Lower lobe of right lung (tissue), 2 donors: ENCODE data around the gene OR6A2. TPM values are rescaled to one million over a fixed set of nuclear protein-coding genes. Genes with fewer than 3 reads are reported as not detected.

Experiments
- ATAC-seq, 2 donors: fragments of 200-7000 bp; cut with Tn5 transposase; one replicate each; pipeline ENCODE4 v1.9.1; 2020 to 2022; ENCODE audit warnings: mild to moderate bottlenecking in 2 of 2, moderate library complexity in 2 of 2
- DNase-seq: peaks from one replicate; pipeline ENCODE4 v3.0.0-alpha.2; 2020
- H3K27ac ChIP-seq: fragments of 200-600 bp; one replicate; pipeline ENCODE4 v1.8.0; 2022
- H3K27me3 ChIP-seq: fragments of 200-600 bp; one replicate; pipeline ENCODE4 v1.8.0; 2022; ENCODE audit warnings: low read depth
- H3K36me3 ChIP-seq: fragments of 200-600 bp; one replicate; pipeline ENCODE4 v1.8.0; 2022; ENCODE audit warnings: mild to moderate bottlenecking
- H3K4me1 ChIP-seq: fragments of 200-600 bp; one replicate; pipeline ENCODE4 v1.8.0; 2022
- H3K4me3 ChIP-seq: fragments of 200-600 bp; one replicate; pipeline ENCODE4 v1.8.0; 2022; ENCODE audit warnings: mild to moderate bottlenecking
- H3K9me3 ChIP-seq: fragments of 200-600 bp; one replicate; pipeline ENCODE4 v1.8.0; 2022
- CTCF ChIP-seq: fragments of 200-600 bp; IDR thresholded peaks from one replicate; pipeline ENCODE4 v1.8.0; 2022; ENCODE audit warnings: antibody characterized with exemption, mild to moderate bottlenecking
- intact Hi-C: fragments of 100-400 bp; cut with DNase I; formaldehyde crosslinking; loops from one replicate; pipeline ENCODE4 v1.11.0; 2022
- total RNA-seq: library from RNA; stranded (reverse); fragmentation: NEBNext Ultra II Directional; extraction: Animal tissue kit (Norgen Biotek cat#: 25700); gene quantifications from one replicate; pipeline ENCODE4 v1.2.1, GENCODE V29; 2021
- donor health status: DM: no; HTN: yes; CAD: no; lungs with severe emphysema.

Gene OR6A2
- total RNA-seq, 1 donor from 2014 or later = 0.18 TPM

DNA sequence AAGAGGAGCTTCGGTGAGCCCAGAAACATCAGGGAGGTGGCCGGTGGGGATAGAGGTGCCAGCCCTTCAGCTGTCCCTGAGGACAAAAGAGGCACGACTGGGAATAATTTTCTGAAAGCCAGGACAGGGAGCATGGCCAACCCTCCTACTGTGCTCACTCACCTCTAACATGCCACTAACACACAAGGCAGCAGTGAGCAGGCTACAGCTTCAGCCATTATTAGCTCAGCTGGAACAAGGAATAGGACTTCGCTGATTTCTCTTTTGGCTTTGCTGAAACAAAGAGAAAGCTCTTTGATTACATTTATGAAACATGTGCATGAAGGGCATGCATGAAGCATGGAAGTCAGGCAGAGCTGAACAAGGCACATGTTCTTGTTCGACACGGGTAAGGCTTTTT, 33.9 kb upstream of the OR6A2 start:
- intact Hi-C loops = no loop called here
- no peak for DNase-seq
- H3K36me3 ChIP-seq = no peaks in the 10 kb centered on the region
- no peak for TF ChIP-seq CTCF
- H3K4me3 ChIP-seq = no peak overlapping the region
- no peak overlapping the region for H3K27ac ChIP-seq
- no peaks in the 10 kb centered on the region for H3K9me3 ChIP-seq
- H3K27me3 ChIP-seq = no peaks in the 10 kb centered on the region
- no peaks in the 10 kb centered on the region for H3K4me1 ChIP-seq
- no peak for ATAC-seq

GRCh38 chr11:6828103-6828502, 28.6 kb upstream of the OR6A2 start:
- H3K9me3 ChIP-seq = no peaks in the 10 kb centered on the region
- H3K4me3 ChIP-seq = no peak overlapping the region
- DNase-seq = no peak
- no peak overlapping the region for H3K27ac ChIP-seq
- intact Hi-C loops = no loop called here
- ATAC-seq = no peak
- no peaks in the 10 kb centered on the region for H3K4me1 ChIP-seq
- TF ChIP-seq CTCF = no peak
- H3K27me3 ChIP-seq = no peaks in the 10 kb centered on the region
- H3K36me3 ChIP-seq = no peaks in the 10 kb centered on the region

DNA sequence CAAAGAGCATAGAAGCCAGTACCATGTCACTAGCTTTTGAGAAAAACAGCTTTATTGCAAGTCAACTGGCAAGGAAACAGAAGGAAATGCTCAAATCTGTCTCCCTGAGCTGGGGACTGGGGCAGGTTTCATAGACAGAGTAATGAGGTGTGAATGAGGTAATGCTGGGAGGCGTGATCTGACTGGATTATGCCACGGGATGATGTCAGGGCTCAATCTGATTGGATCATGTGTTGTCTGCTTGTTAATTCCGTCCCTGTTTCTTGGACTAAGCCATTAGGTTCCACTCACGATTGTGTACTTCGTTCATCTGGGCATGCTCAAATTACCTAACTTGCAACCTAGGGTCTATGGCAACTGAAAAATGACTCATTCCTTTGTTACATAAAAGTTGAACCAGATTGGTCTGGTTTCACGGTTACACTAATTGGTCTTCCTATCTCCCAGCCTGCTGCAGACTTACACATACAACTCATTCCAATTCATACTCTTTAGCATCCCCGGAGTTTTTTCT, 25.8 kb upstream of the OR6A2 start:
- intact Hi-C loops = no loop called here
- no peak for ATAC-seq
- no peak for TF ChIP-seq CTCF
- Histone ChIP-seq H3K27me3 (no peaks in the 10 kb centered on the region), H3K27ac (no peak overlapping the region), H3K4me3 (no peak overlapping the region), H3K4me1 (no peaks in the 10 kb centered on the region), H3K9me3 (peaks cover 3% of the 10 kb centered on the region), H3K36me3 (no peaks in the 10 kb centered on the region)
- no peak for DNase-seq

- DNase-seq (no peak), ATAC-seq (no peak)
- no peaks in the 10 kb centered on the region for H3K27me3 ChIP-seq
- H3K36me3 ChIP-seq = no peaks in the 10 kb centered on the region
- intact Hi-C loops = no loop called here
- H3K27ac ChIP-seq = no peak overlapping the region
- H3K9me3 ChIP-seq = peaks cover 8% of the 10 kb centered on the region
- no peaks in the 10 kb centered on the region for H3K4me1 ChIP-seq
- no peak for TF ChIP-seq CTCF
- no peak overlapping the region for H3K4me3 ChIP-seq
These were observed 24.8 kb upstream of the OR6A2 start for GRCh38 chr11:6824136-6824823.

DNA sequence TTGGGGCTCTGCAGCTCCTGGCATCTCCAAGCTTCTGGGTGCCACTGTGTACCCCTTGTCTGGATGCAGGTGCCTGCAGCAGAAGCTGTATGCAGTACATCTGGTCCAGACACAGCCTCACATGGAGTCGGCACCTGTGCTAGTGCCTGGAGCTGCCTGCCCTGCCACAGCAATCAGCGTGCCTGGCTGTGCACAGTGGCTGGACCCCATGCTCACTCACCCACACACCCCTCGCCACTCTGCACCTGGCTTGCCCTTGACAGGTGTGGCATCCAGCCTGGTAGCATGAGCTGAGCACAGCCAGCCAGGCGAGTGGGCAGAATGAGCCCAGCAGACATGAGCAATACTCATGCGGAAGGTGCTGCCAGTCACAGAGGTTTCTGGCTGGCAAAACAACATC, 19.5 kb upstream of the OR6A2 start:
- no peak for DNase-seq
- Histone ChIP-seq H3K27me3 (no peaks in the 10 kb centered on the region), H3K4me3 (no peak overlapping the region), H3K4me1 (no peaks in the 10 kb centered on the region), H3K9me3 (peaks cover 8% of the 10 kb centered on the region), H3K27ac (no peak overlapping the region), H3K36me3 (no peaks in the 10 kb centered on the region)
- no peak for ATAC-seq
- TF ChIP-seq CTCF = no peak
- intact Hi-C loops = no loop called here
